ENCODE measurements around the gene IGFL1.
"Not testable (repeated sequence)": the region's sequence is repeated elsewhere in the genome, so short reads cannot be mapped to it uniquely, and the experiment has no call there.

The IGFL1 gene

DNA sequence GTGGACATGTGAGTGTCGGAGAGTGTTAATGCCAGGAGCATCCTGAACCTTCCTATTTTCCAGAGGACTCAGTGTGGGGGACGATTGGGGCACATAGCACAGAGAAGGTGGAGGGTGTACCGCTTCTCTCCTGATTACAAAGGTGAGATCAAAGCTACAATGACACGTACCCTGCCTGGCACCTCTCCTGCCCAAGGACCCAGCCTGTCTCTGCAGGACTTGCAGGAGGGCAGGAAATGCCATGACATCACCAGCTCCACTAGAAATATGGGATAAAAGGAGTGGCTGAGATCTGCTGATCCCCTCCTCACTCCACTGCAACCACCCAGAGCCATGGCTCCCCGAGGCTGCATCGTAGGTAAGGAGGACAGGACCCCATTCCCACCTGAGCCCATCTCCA, at the start of gene IGFL1:
Gene IGFL1 (plus strand): TSS at position 301 of the 400 bp plus-strand sequence. CDS start 33 bp downstream, at position 334.
- POLR2A ChIA-PET: no interaction called here

DNA sequence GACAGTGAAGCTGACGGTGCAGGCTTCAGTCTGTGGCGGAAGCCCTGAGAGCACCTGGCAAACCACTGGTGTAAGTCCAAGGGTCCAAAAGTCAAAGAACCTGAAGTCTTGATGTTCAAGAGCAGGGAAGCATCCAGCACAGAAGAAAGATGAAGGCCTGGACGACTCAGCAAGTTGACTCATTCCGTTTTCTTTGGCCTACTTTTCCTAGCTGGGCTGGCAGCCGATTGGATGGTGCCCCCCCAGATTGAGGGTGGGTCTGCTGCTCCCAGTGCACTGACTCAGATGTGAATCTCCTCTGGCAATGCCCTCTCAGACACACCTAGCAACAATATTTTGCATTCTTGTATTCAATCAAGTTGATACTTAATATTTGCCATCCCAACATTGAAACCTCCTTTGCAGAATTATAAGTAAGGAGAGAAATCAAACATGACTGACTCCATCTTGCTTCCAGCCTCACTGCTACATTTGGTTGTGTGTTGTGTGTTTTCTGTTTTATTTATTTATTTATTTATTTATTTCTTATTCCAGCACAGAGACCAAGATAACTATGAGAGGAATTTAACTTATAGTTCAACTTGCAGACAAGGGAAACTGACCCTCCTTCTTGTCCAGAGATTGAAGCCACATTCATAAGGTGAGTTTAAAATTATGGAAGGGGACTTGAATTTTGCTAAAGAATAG, 48.7 kb upstream of the IGFL1 start:
- ChIA-PET POLR2A (no interaction called here), CTCF (interaction anchor here (1.9 kb wide), 1 partner anchor 99 kb away, joined by 5 read pairs; no protein-coding TSS in a partner anchor)
- no peak for DNase-seq (ENCODE audit: low read depth, low spot score)
- no peak for TF ChIP-seq CTCF (IDR thresholded peaks at IDR 0.05; ENCODE audit: insufficient read depth, low read length, missing control alignments)
- H3K4me3 ChIP-seq (ENCODE audit: low read depth, low read length): no peak overlapping the region

More for the DNA sequence above, at the start of gene IGFL1:
- no peak within 1 kb of the TSS for H3K4me3 ChIP-seq (ENCODE audit: low read depth, low read length)
- CTCF ChIA-PET: interaction anchor here (1.2 kb wide), 1 partner anchor 151 kb away, joined by 4 read pairs; no protein-coding TSS in a partner anchor
- TF ChIP-seq CTCF (IDR thresholded peaks at IDR 0.05; ENCODE audit: insufficient read depth, low read length, missing control alignments): no peak
- no peak for DNase-seq (ENCODE audit: low read depth, low spot score)

DNA sequence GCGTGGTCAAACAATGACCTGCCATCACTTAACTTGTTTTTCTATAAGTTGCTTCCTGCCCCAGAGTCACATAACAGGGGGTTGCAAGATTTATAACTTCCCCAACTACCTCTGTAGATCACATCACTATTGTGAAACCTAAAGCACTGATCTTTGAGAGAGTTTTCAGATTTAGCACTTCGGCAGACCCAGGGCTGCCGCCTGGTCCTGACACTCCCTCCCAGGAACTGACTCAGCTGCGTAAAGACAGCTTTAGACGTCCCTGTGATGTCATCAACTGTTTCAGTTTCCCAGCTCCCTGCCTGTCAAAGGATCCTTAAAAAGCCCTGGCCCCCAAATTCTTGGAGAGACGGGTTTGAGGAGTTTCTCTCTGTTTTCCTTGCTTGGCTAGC, 48.2 kb upstream of the IGFL1 start:
- H3K4me3 ChIP-seq (ENCODE audit: low read depth, low read length): no peak overlapping the region
- ChIA-PET CTCF (interaction anchor here (1.9 kb wide), 1 partner anchor 100 kb away, joined by 5 read pairs; no protein-coding TSS in a partner anchor), POLR2A (no interaction called here)
- DNase-seq (ENCODE audit: low read depth, low spot score): no peak
- no peak for TF ChIP-seq CTCF (IDR thresholded peaks at IDR 0.05; ENCODE audit: insufficient read depth, low read length, missing control alignments)

DNA sequence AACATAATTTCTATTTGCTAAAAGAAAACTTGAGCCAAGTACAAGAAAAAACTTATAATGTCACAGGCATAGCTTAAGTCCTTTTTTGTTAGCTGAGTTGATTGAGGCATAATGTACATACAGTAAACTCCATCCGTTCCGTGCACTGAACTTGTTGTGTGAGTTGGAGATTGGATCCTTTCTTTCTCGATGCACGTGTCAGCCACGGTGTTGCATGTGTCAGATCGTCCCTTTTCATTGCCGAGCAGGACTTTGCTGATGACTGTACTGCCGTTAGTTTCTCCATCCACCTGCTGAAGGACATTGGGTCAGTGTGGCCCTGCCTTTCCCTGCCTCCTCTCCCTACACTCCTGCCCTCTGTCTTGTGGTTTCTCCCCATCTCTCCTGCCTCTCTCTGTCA, 47.1 kb upstream of the IGFL1 start:
- ChIA-PET CTCF (interaction anchor here (1.9 kb wide), 1 partner anchor 101 kb away, joined by 5 read pairs; no protein-coding TSS in a partner anchor), POLR2A (no interaction called here)
- no peak for TF ChIP-seq CTCF (IDR thresholded peaks at IDR 0.05; ENCODE audit: insufficient read depth, low read length, missing control alignments)
- no peak overlapping the region for H3K4me3 ChIP-seq (ENCODE audit: low read depth, low read length)
- DNase-seq (ENCODE audit: low read depth, low spot score): no peak

DNA sequence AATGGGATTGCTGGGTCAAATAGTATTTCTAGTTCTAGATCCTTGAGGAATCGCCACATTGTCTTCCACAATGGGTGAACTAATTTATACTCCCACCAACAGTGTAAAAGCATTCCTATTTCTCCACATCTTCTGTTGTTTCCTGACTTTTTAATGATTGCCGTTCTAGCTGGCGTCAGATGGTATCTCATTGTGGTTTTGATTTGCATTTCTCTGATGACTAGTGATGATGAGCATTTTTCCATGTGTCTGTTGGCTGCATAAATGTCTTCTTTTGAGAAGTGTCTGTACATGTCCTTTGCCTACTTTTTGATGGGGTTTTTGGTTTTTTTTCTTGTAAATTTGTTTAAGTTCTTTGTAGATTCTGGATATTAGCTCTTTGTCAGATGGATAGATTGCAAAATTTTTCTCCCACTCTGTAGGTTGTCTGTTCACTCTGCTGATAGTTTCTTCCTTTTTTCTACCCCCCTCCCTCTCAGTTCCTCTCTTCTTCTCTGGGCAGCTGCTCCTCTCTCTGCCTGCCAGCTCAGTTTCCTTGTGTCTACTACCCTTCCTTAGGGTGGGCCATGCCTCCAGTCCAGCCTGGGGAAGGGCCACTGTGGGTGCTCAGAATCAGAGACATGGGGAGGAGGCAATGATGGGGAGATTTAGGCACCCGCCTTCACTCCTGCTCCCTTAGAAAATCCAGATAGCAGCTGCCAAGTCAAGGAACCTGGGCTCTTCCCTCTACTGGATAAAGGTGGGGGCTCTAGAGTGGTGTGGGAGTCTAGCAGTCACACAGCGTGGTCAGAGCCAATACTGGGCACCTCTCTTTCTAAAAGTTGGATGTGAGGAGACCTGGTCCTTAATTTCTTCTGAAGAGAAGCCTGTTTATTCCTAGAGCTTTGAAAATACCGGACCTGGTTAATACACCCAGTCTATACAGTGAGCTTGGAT, 44.5 kb upstream of the IGFL1 start:
- H3K4me3 ChIP-seq (ENCODE audit: low read depth, low read length); DNase-seq (ENCODE audit: low read depth, low spot score): not testable (repeated sequence)
- POLR2A ChIA-PET: interaction anchor here (0.5 kb wide), 1 partner anchor 414 kb away, joined by 3 read pairs; no protein-coding TSS in a partner anchor
- CTCF ChIA-PET: interaction anchor here (0.7 to 1.7 kb wide), 6 partner anchors 81 to 157 kb away, joined by 3 to 8 read pairs (median 6); no protein-coding TSS in a partner anchor

GRCh38 chr19:46186101-46186716, 43.3 kb upstream of the IGFL1 start:
- no peak for DNase-seq (ENCODE audit: low read depth, low spot score)
- CTCF ChIA-PET: interaction anchor here (0.6 to 1.7 kb wide), 5 partner anchors 101 to 159 kb away, joined by 3 to 7 read pairs (median 5); no protein-coding TSS in a partner anchor
- TF ChIP-seq CTCF (IDR thresholded peaks at IDR 0.05; ENCODE audit: insufficient read depth, low read length, missing control alignments): no peak
- no peak overlapping the region for H3K4me3 ChIP-seq (ENCODE audit: low read depth, low read length)
- POLR2A ChIA-PET: no interaction called here
